ENCODE data around the gene FOXI2. TPM values are rescaled to one million over a fixed set of nuclear protein-coding genes. Genes with fewer than 3 reads are reported as not detected.

The FOXI2 gene
- total and polyA plus RNA-seq, 12 donors, result 0.03 TPM; not detected in 11

DNA sequence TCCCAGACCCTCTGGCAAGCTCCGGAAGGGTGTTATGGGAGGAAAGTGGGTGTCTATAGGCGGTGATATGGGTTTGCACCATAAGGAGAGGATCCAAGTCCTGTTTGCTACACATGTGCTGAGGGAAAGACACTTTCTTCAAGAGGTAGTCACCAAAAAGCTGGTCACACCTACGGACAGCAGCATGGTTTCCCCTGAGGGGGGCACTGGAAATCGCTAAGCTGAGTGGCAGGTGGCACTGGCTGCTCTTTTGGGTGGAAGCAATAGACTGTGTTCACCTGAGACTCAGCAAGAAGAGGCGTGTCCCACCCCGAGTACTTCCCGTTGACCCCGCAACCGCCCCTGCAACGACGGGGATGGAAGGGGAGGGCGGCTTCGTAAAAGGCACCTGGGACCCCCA is 1.8 kb upstream of the FOXI2 start:
- TF ChIP-seq, protein P1, sequence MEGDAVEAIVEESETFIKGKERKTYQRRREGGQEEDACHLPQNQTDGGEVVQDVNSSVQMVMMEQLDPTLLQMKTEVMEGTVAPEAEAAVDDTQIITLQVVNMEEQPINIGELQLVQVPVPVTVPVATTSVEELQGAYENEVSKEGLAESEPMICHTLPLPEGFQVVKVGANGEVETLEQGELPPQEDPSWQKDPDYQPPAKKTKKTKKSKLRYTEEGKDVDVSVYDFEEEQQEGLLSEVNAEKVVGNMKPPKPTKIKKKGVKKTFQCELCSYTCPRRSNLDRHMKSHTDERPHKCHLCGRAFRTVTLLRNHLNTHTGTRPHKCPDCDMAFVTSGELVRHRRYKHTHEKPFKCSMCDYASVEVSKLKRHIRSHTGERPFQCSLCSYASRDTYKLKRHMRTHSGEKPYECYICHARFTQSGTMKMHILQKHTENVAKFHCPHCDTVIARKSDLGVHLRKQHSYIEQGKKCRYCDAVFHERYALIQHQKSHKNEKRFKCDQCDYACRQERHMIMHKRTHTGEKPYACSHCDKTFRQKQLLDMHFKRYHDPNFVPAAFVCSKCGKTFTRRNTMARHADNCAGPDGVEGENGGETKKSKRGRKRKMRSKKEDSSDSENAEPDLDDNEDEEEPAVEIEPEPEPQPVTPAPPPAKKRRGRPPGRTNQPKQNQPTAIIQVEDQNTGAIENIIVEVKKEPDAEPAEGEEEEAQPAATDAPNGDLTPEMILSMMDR (IDR thresholded peaks at IDR 0.05), result no peak
- TF ChIP-seq POLR2A (IDR thresholded peaks at IDR 0.05), result no peak
- H3K27ac ChIP-seq, result no peak overlapping the region
- intact Hi-C loops (cut with DNase I), result no loop called here
- H3K4me1 ChIP-seq (replicated peaks in 1 of 2), result no peaks in the 10 kb centered on the region
- no peak for DNase-seq
- no peak overlapping the region for H3K4me3 ChIP-seq
- H3K9me3 ChIP-seq (replicated peaks in 1 of 3), result no peaks in the 10 kb centered on the region
- peaks cover 51% of the 10 kb centered on the region for H3K27me3 ChIP-seq
- WGBS, 4 donors, result 4 to 18% (median 15%) methylated on average over 11 to 13 of the region's 13 CpGs
- H3K36me3 ChIP-seq (replicated peaks in 1 of 2), result no peaks in the 10 kb centered on the region

DNA sequence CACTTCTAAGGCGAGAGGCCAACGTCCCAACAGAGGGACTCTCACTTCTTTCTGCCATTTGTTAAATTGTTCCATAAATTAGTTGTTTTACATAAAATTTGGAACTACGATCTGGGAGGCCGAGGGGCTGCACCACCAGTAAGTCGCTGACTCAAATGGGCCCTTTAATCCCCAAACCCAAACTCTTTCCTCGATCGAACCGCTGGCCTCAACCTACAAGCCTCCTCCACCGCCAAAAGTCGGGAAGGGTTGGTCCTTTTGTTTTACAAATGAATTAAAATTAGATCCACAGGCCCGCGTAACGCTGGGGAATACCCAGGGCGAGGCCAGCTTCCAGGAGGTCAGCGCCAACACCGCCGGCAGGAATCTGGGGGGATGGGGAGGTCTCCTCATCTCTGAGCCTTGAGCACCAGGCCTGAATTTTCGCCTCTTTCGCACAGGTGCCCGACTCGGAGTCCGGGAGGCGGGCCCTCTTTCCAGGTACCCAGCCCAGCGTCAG is 1.2 kb upstream of the FOXI2 start:
- intact Hi-C loops (cut with DNase I), result no loop called here
- 3 to 8% (median 5%) methylated on average over 16 to 24 of the region's 24 CpGs for WGBS, 4 donors

DNA sequence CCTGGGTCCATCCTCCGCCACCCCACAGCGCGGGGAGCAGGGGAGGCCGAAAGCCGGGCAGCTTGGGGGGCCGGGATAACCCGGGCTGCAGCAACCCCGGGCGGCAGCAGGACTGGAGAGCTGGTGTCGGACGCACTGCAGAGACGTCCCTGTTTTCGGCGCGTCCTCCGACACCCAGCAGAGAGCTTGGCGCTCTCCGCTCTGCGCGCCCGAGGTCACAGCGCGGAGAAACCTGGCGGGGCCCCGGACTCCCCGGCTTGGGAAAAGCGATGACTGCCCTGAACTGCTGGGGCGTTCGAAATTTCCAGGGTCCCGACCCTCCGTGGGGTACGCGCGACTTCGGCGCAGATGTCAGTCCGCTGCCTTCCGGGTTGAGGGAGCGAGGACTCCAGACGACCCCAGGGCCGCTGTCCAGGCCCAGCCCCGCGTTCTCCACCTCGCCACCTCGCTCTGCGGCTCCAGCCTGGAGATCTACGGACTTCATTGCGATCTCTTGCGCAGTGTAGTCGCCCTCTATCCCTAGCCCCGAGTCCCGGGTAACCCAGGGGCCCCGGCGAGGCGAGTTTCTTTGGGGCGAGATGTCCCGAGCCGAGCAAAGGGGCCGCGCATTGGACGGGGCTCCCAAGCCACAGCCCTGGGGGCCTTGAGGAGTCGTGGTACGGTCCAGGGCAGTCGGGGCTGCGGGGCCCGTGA is 617 bp upstream of the FOXI2 start:
- no peak overlapping the region for H3K27ac ChIP-seq
- no peak overlapping the region for H3K4me3 ChIP-seq
- TF ChIP-seq, protein P1 (IDR thresholded peaks at IDR 0.05), result no peak
- no peak for TF ChIP-seq POLR2A (IDR thresholded peaks at IDR 0.05)
- no peaks in the 10 kb centered on the region for H3K36me3 ChIP-seq (replicated peaks in 1 of 2)
- DNase-seq, result no peak
- H3K9me3 ChIP-seq (replicated peaks in 1 of 3), result no peaks in the 10 kb centered on the region
- H3K4me1 ChIP-seq (replicated peaks in 1 of 2), result no peaks in the 10 kb centered on the region
- H3K27me3 ChIP-seq, result peaks cover 51% of the 10 kb centered on the region
- intact Hi-C loops (cut with DNase I), result no loop called here
- 0 to 2% (median 1%) methylated on average over 12 to 66 of the region's 66 CpGs for WGBS, 4 donors

More for the DNA sequence above, 1.2 kb upstream of the FOXI2 start:
- TF ChIP-seq POLR2A (IDR thresholded peaks at IDR 0.05), result no peak
- TF ChIP-seq, protein P1 (IDR thresholded peaks at IDR 0.05), result no peak
- DNase-seq, result no peak
- peaks cover 51% of the 10 kb centered on the region for H3K27me3 ChIP-seq
- H3K4me3 ChIP-seq, result no peak overlapping the region
- no peaks in the 10 kb centered on the region for H3K4me1 ChIP-seq (replicated peaks in 1 of 2)
- no peak overlapping the region for H3K27ac ChIP-seq
- H3K9me3 ChIP-seq (replicated peaks in 1 of 3), result no peaks in the 10 kb centered on the region
- H3K36me3 ChIP-seq (replicated peaks in 1 of 2), result no peaks in the 10 kb centered on the region

DNA sequence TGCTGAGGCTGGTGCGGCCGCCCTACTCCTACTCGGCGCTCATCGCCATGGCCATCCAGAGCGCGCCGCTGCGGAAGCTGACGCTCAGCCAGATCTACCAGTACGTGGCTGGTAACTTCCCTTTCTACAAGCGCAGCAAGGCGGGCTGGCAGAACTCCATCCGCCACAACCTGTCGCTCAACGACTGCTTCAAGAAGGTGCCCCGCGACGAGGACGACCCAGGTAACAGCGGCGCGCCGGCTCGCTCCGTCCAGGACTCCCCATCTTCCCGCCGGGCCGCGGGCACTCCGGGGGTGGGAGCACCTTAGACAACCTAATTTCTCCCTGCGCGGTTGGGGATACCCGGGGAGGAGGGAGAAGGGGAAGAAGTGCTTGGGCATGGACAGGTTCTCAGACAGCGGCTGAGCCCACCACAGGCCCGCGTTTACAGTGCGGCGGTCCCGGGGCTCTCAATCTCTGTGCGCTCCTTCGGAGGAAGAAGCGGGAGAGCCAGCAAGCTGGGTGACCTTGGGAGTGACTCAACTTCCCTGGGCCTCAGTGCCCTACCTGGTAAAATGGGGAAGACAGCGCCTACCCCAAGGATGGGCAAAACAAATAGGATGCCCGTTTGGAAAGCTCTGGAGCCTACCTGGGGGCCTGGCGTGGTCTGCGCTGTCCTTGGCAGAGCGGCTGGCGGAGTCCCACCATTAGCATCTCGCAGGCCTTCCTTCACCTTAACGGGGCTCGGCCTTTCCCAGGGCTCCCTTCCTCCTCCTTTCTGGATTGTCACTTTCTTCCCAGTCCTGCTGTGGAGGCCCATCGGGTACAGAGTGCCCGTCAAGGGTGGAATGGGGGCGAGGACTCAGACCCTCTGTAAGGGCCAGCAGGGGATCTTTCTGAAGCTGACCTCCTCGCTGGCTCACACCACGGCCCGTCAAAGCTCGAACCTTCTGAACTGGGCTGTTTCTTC is 852 bp downstream of the FOXI2 start:
- TF ChIP-seq, protein P1 (IDR thresholded peaks at IDR 0.05), result no peak
- no peak for TF ChIP-seq POLR2A (IDR thresholded peaks at IDR 0.05)
- no peaks in the 10 kb centered on the region for H3K4me1 ChIP-seq (replicated peaks in 1 of 2)
- intact Hi-C loops (cut with DNase I), result no loop called here
- DNase-seq, result no peak
- 5 to 11% (median 7%) methylated on average over 12 to 59 of the region's 59 CpGs for WGBS, 4 donors
- peaks cover 45% of the 10 kb centered on the region for H3K27me3 ChIP-seq
- H3K27ac ChIP-seq, result no peak overlapping the region
- H3K36me3 ChIP-seq (replicated peaks in 1 of 2), result no peaks in the 10 kb centered on the region
- H3K4me3 ChIP-seq, result no peak overlapping the region
- H3K9me3 ChIP-seq (replicated peaks in 1 of 3), result no peaks in the 10 kb centered on the region
